Measurements from ENCODE around the gene ACTRT2.

ACTRT2 gene

DNA sequence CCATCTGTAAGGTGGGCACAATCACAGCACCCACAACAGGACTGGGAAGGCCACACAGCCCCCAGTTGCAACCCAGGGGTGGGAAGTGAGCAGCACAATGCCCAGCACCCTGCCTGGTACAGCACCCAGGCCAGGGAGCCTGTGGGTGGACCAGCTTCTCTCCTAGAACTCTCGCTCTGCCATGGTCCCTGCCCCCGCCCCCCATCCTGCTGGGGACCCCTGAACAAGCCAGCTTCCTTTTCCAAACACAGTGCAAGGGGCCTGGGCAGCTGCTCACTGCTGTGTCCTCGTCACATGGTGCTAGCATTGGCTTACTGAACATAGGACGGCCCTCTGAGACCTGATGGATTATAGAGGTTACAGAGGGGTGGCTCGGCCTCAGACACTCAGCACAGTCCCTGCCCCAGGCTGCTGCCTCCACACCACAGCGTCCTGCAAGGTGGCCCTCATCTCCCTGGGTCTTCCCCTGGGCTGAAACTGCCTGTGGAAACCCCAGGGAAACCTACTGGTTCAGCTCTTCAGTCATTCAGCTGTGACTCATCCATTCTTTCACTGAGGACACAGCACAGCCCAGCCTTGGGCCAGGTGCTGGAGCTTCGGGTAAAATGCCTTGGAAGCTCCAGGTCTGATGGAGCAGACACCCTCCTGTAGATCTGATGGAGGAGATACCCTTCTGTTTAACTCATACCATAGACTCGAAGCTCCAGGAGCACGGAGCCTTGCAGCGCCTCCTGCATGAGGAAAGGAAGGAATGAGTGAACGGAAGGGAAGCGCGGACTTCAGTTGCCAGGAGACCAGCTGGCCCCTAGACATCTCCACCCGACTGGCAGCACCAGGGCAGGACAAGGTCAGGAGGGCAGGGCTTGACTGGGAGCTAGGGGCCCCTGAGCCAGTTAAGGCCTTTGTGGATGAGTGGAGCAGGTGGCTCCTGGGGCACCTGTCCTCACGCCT is 39.6 kb downstream of the ACTRT2 start:
- Histone ChIP-seq H3K36me3 (replicated peaks; ENCODE audit: insufficient read depth, low read length) (no peaks in the 10 kb centered on the region), H2AFZ (ENCODE audit: low read length) (no peak overlapping the region), H3F3A (ENCODE audit: insufficient read depth, low read length) (no peaks in the 10 kb centered on the region), H3K27me3 (replicated peaks; ENCODE audit: insufficient read depth, low read length) (peaks cover 88% of the 10 kb centered on the region), H3K79me2 (ENCODE audit: low read length) (no peaks in the 10 kb centered on the region), H3K4me3 (ENCODE audit: low read length) (no peak overlapping the region), H3K9me2 (replicated peaks; ENCODE audit: insufficient read depth, low read length) (no peaks in the 10 kb centered on the region), H3K9me3 (replicated peaks; ENCODE audit: insufficient read depth, low read length) (no peaks in the 10 kb centered on the region), H3K4me1 (ENCODE audit: low read length) (no peaks in the 10 kb centered on the region), H4K20me1 (ENCODE audit: insufficient read depth, low read length) (no peaks in the 10 kb centered on the region), H3K4me2 (ENCODE audit: low read depth, low read length) (no peak overlapping the region), H3K9ac (ENCODE audit: low read length) (no peak overlapping the region), H3K27ac (ENCODE audit: low read length) (no peak overlapping the region)
- no peak for TF ChIP-seq EZH2 (optimal IDR thresholded peaks at IDR 0.05; ENCODE audit: low read depth, low read length)
- no peak for TF ChIP-seq CTCF (IDR thresholded peaks at IDR 0.05; ENCODE audit: low read length)
- TF ChIP-seq EZH2phosphoT487 (IDR thresholded peaks at IDR 0.05; ENCODE audit: low read length): no peak
- DNase-seq: no peak

DNA sequence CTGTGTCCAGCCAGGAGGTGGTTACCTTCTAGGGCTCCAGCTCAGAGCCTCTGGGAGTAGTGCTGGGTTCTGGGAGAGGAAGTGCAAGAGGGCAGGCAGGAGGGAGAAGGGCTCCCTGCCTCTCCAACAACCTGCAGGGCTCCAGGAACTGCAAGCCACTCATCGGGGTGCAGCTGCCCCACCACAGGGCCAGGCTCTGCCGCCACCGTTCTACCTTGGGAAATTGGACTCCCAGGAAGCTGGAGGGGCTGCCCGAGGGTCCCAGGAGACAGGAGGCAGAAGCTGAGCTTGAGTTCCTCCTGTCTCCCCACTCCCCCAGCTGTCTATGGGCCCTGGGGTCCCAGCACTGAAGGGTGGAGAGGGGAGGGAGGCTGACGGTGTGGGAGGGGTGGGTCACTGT is 40.3 kb downstream of the ACTRT2 start:
- Histone ChIP-seq H3K27ac (ENCODE audit: low read length) (no peak overlapping the region), H4K20me1 (ENCODE audit: insufficient read depth, low read length) (no peaks in the 10 kb centered on the region), H3K4me3 (ENCODE audit: low read length) (no peak overlapping the region)

GRCh38 chr1:3061981-3062615 is 40.8 kb downstream of the ACTRT2 start:
- no peak for DNase-seq

More for the DNA sequence above, 40.3 kb downstream of the ACTRT2 start:
- no peak overlapping the region for H2AFZ ChIP-seq (ENCODE audit: low read length)
- no peaks in the 10 kb centered on the region for H3K4me1 ChIP-seq (ENCODE audit: low read length)
- H3F3A ChIP-seq (ENCODE audit: insufficient read depth, low read length): no peaks in the 10 kb centered on the region
- H3K9ac ChIP-seq (ENCODE audit: low read length): no peak overlapping the region
- no peak for TF ChIP-seq EZH2 (optimal IDR thresholded peaks at IDR 0.05; ENCODE audit: low read depth, low read length)
- TF ChIP-seq EZH2phosphoT487 (IDR thresholded peaks at IDR 0.05; ENCODE audit: low read length): no peak
- TF ChIP-seq CTCF (IDR thresholded peaks at IDR 0.05; ENCODE audit: low read length): no peak
- H3K9me3 ChIP-seq (replicated peaks; ENCODE audit: insufficient read depth, low read length): no peaks in the 10 kb centered on the region
- H3K9me2 ChIP-seq (replicated peaks; ENCODE audit: insufficient read depth, low read length): no peaks in the 10 kb centered on the region
- no peaks in the 10 kb centered on the region for H3K36me3 ChIP-seq (replicated peaks; ENCODE audit: insufficient read depth, low read length)
- no peaks in the 10 kb centered on the region for H3K79me2 ChIP-seq (ENCODE audit: low read length)
- no peak for DNase-seq
- peaks cover 87% of the 10 kb centered on the region for H3K27me3 ChIP-seq (replicated peaks; ENCODE audit: insufficient read depth, low read length)
- H3K4me2 ChIP-seq (ENCODE audit: low read depth, low read length): no peak overlapping the region

More at GRCh38 chr1:3061981-3062615, 40.8 kb downstream of the ACTRT2 start:
- Histone ChIP-seq H3K9ac (ENCODE audit: low read length) (no peak overlapping the region), H4K20me1 (ENCODE audit: insufficient read depth, low read length) (no peaks in the 10 kb centered on the region), H3K9me3 (replicated peaks; ENCODE audit: insufficient read depth, low read length) (no peaks in the 10 kb centered on the region), H3K4me2 (ENCODE audit: low read depth, low read length) (no peak overlapping the region), H3K4me3 (ENCODE audit: low read length) (no peak overlapping the region), H3F3A (ENCODE audit: insufficient read depth, low read length) (no peaks in the 10 kb centered on the region), H3K27ac (ENCODE audit: low read length) (no peak overlapping the region), H3K4me1 (ENCODE audit: low read length) (no peaks in the 10 kb centered on the region), H2AFZ (ENCODE audit: low read length) (no peak overlapping the region), H3K27me3 (replicated peaks; ENCODE audit: insufficient read depth, low read length) (peaks cover 87% of the 10 kb centered on the region), H3K9me2 (replicated peaks; ENCODE audit: insufficient read depth, low read length) (no peaks in the 10 kb centered on the region), H3K36me3 (replicated peaks; ENCODE audit: insufficient read depth, low read length) (no peaks in the 10 kb centered on the region), H3K79me2 (ENCODE audit: low read length) (no peaks in the 10 kb centered on the region)
- TF ChIP-seq CTCF (IDR thresholded peaks at IDR 0.05; ENCODE audit: low read length) (no peak), EZH2phosphoT487 (IDR thresholded peaks at IDR 0.05; ENCODE audit: low read length) (no peak), EZH2 (optimal IDR thresholded peaks at IDR 0.05; ENCODE audit: low read depth, low read length) (no peak)
